ENCODE results near the gene CTTN. TPM values are rescaled to one million over a fixed set of nuclear protein-coding genes. Genes with fewer than 3 reads are reported as not detected.

Gene CTTN
- total RNA-seq, 4 donors from 2014 or later = 111 to 164 (median 146) TPM

DNA sequence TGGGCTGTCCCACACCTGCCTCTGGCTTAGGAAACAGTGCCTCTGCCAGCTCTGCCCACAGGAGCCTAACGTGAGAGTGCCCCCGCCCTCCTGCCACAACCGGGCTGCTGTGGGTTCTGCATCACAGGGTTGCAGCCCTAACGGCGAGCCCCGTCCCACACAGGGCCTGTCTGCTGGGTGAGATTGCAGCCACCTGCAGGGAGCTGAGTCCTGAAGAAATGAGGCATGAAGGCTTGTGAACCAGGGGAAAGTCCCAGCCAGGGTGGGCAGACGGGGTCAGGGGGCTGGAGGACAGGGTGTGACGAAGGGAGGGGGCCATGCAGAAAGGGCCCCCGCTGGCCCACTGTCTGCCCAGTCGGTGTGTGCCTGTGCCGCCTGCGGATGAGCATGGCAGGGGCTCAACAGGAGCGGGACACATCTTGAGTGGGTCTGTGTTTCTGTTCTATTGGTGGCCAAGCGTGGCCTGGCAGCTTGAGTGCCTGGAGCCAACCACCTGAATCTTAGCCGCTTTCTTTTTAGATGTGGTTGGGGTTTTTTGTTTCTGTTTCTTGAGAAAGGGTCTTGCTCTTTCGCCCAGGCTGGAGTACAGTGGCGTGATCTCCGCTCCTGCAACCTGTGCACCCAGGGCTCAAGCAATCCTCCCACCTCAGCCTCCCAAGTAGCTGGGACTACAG, 38.9 kb downstream of the CTTN start:
- Histone ChIP-seq H3K27ac (replicated peaks in 1 of 4) (no peak overlapping the region), H3K36me3 (peaks cover 50 to 71% (median 61%) of the 10 kb centered on the region in 4 donors), H3K9me3 (no peaks in the 10 kb centered on the region), H3K4me1 (no peaks in the 10 kb centered on the region), H3K4me3 (no peak overlapping the region), H3K27me3 (no peaks in the 10 kb centered on the region)
- DNase-seq (ENCODE audit: extremely low spot score) = no peak
- WGBS = 96% methylated on average over 16 of the region's 18 CpGs
- TF ChIP-seq CTCF (IDR thresholded peaks at IDR 0.05) = no peak
- no peak for TF ChIP-seq EP300 (IDR thresholded peaks at IDR 0.05)
- TF ChIP-seq POLR2A (IDR thresholded peaks at IDR 0.05; ENCODE audit: low read depth) = no peak
- no peak for TF ChIP-seq POLR2AphosphoS5 (IDR thresholded peaks at IDR 0.05)
- intact Hi-C loops (cut with DNase I) = no loop called here

DNA sequence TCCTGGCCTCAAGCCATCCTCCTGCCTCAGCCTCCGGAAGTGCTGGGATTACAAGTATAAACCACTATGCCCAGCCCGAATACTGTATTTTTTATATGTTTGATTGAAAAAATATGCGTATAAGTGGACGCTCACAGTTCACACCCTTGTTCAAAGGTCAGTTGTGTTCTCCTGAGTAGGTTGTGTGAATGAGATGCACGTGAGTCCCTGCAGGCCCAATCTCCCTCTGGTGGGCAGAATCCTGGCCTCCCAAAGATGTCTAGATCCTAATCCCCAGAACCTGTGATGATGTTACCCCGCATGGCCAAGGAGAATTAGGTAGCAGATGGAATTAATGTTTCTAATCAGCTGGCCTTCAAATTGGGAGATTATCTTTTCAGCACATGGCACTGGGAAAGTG, 41.9 kb downstream of the CTTN start:
- Histone ChIP-seq H3K4me1 (no peaks in the 10 kb centered on the region), H3K36me3 (peaks cover 22 to 41% (median 31%) of the 10 kb centered on the region in 4 donors), H3K4me3 (no peak overlapping the region), H3K27me3 (no peaks in the 10 kb centered on the region), H3K27ac (replicated peaks in 1 of 4) (no peak overlapping the region), H3K9me3 (no peaks in the 10 kb centered on the region)
- 91% methylated on average over 6 of the region's 6 CpGs for WGBS
- TF ChIP-seq POLR2AphosphoS5 (IDR thresholded peaks at IDR 0.05) (no peak), CTCF (IDR thresholded peaks at IDR 0.05) (no peak), EP300 (IDR thresholded peaks at IDR 0.05) (no peak), POLR2A (IDR thresholded peaks at IDR 0.05; ENCODE audit: low read depth) (no peak)
- no peak for DNase-seq (ENCODE audit: extremely low spot score)
- intact Hi-C loops (cut with DNase I) = no loop called here

DNA sequence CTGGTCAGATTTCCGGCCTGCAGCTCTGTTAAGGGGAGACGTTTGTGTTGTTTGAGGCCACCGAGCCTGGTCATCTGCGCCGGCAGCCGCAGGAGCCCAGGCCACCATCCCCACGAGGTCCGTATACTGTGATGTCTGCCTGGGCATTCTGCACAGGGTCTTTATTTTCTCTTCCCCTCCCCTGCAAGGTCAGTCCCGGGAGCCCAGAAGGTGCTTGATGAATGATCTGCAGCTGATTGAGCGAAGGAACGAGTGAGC, 45.4 kb downstream of the CTTN start:
- intact Hi-C loops (cut with DNase I) = no loop called here
- peaks cover 0 to 6% (median 0%) of the 10 kb centered on the region in 4 donors for H3K36me3 ChIP-seq
- no peaks in the 10 kb centered on the region for H3K27me3 ChIP-seq
- no peak overlapping the region for H3K27ac ChIP-seq (replicated peaks in 1 of 4)
- H3K4me1 ChIP-seq = no peaks in the 10 kb centered on the region
- WGBS = 59% methylated on average over 6 of the region's 11 CpGs
- no peak for DNase-seq (ENCODE audit: extremely low spot score)
- peaks cover 0 to 6% (median 4%) of the 10 kb centered on the region in 4 donors for H3K9me3 ChIP-seq
- no peak for TF ChIP-seq CTCF (IDR thresholded peaks at IDR 0.05)
- no peak for TF ChIP-seq EP300 (IDR thresholded peaks at IDR 0.05)
- no peak for TF ChIP-seq POLR2A (IDR thresholded peaks at IDR 0.05; ENCODE audit: low read depth)
- TF ChIP-seq POLR2AphosphoS5 (IDR thresholded peaks at IDR 0.05) = no peak
- H3K4me3 ChIP-seq = no peak overlapping the region

GRCh38 chr11:70445091-70445490, 46.8 kb downstream of the CTTN start:
- intact Hi-C loops (cut with DNase I) = no loop called here
- H3K27me3 ChIP-seq = no peaks in the 10 kb centered on the region
- 95% methylated on average over 11 of the region's 11 CpGs for WGBS
- H3K4me3 ChIP-seq = no peak overlapping the region
- H3K36me3 ChIP-seq = no peaks in the 10 kb centered on the region
- DNase-seq (ENCODE audit: extremely low spot score) = no peak
- no peak overlapping the region for H3K27ac ChIP-seq (replicated peaks in 1 of 4)
- H3K9me3 ChIP-seq = peaks cover 0 to 20% (median 18%) of the 10 kb centered on the region in 4 donors
- TF ChIP-seq POLR2AphosphoS5 (IDR thresholded peaks at IDR 0.05) (no peak), POLR2A (IDR thresholded peaks at IDR 0.05; ENCODE audit: low read depth) (no peak), EP300 (IDR thresholded peaks at IDR 0.05) (no peak), CTCF (IDR thresholded peaks at IDR 0.05) (no peak)
- no peaks in the 10 kb centered on the region for H3K4me1 ChIP-seq

GRCh38 chr11:70445605-70446004, 47.3 kb downstream of the CTTN start:
- Histone ChIP-seq H3K4me3 (no peak overlapping the region), H3K36me3 (no peaks in the 10 kb centered on the region), H3K27ac (replicated peaks in 1 of 4) (no peak overlapping the region), H3K4me1 (no peaks in the 10 kb centered on the region), H3K27me3 (no peaks in the 10 kb centered on the region), H3K9me3 (peaks cover 0 to 25% (median 18%) of the 10 kb centered on the region in 4 donors)
- WGBS = 81% methylated on average over 7 of the region's 7 CpGs
- TF ChIP-seq POLR2A (IDR thresholded peaks at IDR 0.05; ENCODE audit: low read depth) (no peak), POLR2AphosphoS5 (IDR thresholded peaks at IDR 0.05) (no peak), EP300 (IDR thresholded peaks at IDR 0.05) (no peak), CTCF (IDR thresholded peaks at IDR 0.05) (no peak)
- intact Hi-C loops (cut with DNase I) = no loop called here
- no peak for DNase-seq (ENCODE audit: extremely low spot score)
